ENCODE results near the gene COPE. TPM values are rescaled to one million over a fixed set of nuclear protein-coding genes. Genes with fewer than 3 reads are reported as not detected.

COPE gene
- total and polyA plus RNA-seq, 2 of the 8 experiments (the other 6 are each of a cell fraction or from before 2014, with no cell fraction given): 178 to 356 TPM

GRCh38 chr19:18853755-18854427 lies 65.3 kb downstream of the COPE start (continued):
- no peak for TF ChIP-seq BACH1 (IDR thresholded peaks at IDR 0.05; ENCODE audit: low read length)
- no peak for TF ChIP-seq TCF12 (IDR thresholded peaks at IDR 0.05; ENCODE audit: low read depth, low read length)
- TF ChIP-seq TAF7 (optimal IDR thresholded peaks at IDR 0.05; ENCODE audit: borderline replicate concordance, low read depth, low read length): no peak
- TF ChIP-seq POU5F1 (IDR thresholded peaks at IDR 0.05; ENCODE audit: low read depth, low read length): no peak
- no peak for TF ChIP-seq GABPA (IDR thresholded peaks at IDR 0.05; ENCODE audit: borderline replicate concordance, insufficient read depth, low read length)
